Stimulated activated CD4-positive, alpha-beta T cell treated with anti-CD3 and anti-CD28 coated beads, Interleukin-2, amount 100 ng/mL, for 24 hours (primary cell): Measurements from ENCODE around the gene CPEB4.

Experiments used
- DNase-seq, 2 donors: peaks; one replicate each; pipeline ENCODE4 v3.0.0-alpha.2; 2020

CPEB4 gene

DNA sequence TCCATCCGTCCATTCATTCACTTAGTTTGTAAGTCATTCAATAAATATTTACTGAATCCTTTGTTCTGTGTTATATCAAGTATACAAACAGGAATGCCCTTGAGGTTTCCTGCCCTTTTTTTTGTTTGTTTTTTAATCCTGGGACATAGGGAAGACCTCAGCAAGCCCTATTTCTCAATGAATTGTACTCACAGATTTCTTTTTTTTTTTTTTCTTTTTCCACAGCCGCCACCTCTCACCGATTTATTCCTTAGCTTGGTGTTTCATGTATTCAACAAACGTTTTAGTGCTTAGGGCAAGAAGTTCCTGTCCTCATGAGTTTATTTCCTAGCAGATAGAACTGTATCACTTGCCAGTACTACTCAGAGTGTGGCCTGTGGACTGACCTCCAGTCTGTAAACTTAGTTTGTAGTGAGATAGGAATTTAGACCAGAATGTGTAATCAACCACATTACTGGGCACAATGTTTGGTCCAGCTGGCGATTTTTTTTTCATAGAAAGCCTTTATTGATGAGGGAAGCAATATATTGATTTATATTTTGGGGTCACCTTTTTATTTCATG lies 65.5 kb downstream of the CPEB4 start:
- no peak for DNase-seq

- DNase-seq = no peak
Observed at GRCh38 chr5:173954671-173955521, 66.7 kb downstream of the CPEB4 start.

DNA sequence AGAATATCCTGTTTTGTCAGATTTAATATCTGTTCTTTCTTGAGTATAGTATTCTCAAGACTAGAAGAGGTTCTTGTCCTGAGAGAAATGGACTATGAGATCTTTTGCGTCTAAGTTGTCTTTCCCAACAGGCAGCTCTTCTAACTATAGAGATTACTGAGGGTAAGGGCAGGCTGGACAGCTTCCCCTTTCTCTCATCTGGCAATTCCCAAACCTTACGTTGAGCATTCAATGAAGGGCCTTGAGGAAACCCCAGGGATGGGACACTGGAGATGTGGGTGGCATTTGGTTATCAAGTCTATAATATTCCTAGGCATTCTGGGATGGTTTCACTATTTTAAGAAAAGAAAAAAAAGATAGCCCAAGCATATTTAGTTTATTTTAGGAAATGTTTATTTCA lies 72.8 kb downstream of the CPEB4 start:
- no peak for DNase-seq

GRCh38 chr5:173961418-173961817 lies 73.3 kb downstream of the CPEB4 start:
- no peak for DNase-seq

- DNase-seq = no peak
Observed at GRCh38 chr5:173962436-173962972, 74.4 kb downstream of the CPEB4 start.

- no peak for DNase-seq
Observed at GRCh38 chr5:173963182-173963838, 75.2 kb downstream of the CPEB4 start.

DNA sequence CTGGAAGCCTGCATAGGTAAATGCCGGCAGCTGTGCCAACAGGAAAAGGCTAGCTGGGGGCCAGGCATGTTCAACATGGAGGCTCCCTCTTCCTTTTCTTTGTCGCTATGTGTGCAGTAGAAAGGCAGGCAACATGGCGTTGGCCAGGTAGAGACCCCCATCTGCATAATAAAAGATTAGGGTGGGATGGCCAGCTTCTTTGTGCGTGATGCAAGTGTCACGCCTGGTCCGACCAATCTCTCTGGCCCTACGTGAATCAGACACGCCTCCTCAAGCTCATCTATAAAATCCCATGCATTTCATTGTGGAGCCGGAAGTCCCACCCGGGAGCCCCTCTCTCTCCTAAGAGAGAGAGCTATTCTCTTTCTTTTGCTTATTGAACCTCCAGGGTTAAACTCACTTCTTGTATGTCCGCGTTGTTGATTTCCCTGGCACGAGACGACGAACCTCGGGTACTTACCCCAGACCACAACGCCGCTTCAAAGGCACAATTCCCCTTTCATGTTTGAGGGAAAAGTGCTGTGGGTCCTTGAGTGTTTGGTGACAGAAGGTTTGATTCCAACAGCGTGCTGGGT lies 75.8 kb downstream of the CPEB4 start:
- no peak for DNase-seq

DNA sequence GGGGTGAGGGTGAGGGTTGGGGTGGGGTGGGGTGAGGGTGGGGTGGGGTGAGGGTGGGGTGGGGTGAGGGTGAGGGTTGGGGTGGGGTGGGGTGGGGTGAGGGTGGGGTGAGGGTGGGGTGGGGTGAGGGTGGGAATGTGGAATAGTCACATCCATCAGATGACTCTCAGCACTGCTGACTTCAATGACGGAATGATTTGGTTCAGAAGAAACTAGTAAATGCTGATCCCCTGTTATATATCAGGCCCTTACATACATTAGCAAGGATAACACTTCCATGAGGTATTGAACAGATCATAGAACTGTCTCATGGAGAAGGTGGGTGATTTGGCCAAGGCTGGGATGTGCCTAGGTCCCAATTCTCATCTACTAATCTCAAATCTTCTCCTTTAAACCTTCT lies 76.4 kb downstream of the CPEB4 start:
- no peak for DNase-seq

- no peak for DNase-seq
Observed at GRCh38 chr5:173967241-173967640, 79.1 kb downstream of the CPEB4 start.

DNA sequence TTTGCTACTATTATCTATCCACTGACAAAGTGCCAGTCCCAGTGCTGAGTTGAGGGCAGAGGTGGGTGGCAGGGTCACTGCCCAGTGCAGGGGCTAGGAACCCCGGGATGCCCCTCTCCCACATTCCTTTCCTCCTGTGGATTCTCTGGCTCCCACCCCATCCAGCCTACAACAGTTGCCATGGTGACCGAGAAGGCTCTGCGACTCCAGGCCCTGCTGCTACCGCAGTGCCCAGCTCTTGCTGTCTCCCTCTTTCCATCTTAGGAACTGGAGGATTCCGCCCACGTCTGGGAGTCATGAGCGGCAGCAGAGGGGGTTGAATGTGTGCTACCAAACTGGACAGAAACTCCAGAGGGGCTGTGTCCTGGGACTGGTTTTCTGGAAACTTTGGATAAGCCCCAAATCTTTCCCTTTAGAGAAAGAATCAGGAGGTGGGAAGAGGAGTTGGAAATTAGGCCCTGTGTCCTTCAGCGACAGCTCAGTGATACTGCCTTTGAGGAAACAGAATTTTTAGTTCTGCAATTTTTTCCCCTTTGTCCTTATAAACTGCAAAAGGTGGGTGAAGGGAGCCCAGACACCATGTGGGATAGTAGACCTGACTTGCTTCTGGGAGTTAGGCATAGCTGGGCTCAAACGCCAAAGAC lies 80.1 kb downstream of the CPEB4 start:
- DNase-seq = no peak

GRCh38 chr5:173969167-173970049 lies 81.3 kb downstream of the CPEB4 start:
- no peak for DNase-seq

GRCh38 chr5:173970878-173971650 lies 82.9 kb downstream of the CPEB4 start:
- no peak for DNase-seq

- DNase-seq = no peak
Observed at GRCh38 chr5:173971681-173972345, 83.7 kb downstream of the CPEB4 start.

DNA sequence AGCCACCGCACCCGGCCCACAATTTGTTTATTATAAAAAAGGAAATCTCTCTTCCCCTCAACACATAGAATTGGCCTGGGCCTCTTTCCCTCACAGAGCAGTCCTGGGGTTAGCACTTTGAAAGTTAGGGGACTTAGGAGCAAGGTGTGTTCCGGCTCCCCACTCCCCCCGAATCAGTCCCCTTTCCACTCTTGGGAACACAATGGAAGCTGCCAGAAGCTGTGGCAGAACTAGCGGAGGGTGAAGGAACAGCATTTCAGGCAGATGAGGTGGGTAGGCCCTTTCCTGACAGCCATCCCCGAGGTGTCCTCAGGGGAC lies 84.4 kb downstream of the CPEB4 start:
- DNase-seq = no peak

DNA sequence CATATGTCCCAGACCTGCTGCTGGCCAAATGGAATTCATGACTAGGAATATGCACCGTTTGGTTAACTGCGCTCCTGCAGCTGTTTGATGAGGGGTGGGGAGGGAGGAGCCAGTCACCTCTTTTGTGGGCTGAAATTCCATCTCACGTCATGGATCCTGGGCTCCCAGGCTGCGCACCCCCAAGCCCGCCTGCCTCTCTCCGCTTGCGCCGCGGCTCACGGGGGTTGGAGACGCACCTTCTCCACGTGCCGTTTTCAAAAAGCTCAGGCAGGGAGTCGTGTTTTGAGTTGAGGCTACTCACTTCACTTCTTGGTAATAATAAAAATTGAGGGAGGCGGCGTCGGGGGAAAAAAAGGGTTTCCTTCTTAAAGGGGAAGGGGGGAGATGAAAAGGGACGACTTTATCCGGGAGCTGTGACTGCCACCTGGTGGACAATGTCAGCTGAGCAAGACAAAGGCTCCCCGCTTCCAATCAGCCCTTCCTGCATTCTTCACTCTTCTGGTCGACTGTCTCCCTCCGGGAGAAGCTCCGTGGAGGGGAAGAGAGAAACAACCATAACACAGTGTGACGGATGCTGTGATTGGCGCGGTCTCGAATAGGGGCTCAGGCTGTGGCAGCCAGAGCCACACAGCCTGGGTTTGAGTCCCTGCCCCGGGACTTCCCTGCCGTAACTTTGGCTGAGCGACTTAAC lies 84.9 kb downstream of the CPEB4 start:
- DNase-seq = peak; percentile 81 to 83

DNA sequence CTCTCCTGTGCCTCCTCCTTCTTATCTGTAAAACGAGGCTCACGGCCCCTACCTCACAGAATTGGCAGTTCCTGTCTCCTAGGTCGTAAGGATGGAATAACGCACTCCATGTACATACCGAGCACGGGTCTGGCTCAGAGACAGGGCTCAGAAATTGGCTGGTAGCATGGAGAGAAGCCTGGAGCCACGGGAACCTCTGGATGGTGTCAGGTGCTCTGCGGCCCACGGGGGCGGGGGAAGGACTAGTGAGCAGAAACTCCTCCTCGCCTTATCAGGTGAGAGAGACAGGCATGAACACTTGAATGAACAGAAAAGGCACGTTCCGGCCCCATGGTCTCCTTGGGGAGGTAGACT lies 85.4 kb downstream of the CPEB4 start:
- DNase-seq = peak in 1 of 2 donors; percentile 9

GRCh38 chr5:173974688-173975239 lies 86.6 kb downstream of the CPEB4 start:
- DNase-seq = no peak

DNA sequence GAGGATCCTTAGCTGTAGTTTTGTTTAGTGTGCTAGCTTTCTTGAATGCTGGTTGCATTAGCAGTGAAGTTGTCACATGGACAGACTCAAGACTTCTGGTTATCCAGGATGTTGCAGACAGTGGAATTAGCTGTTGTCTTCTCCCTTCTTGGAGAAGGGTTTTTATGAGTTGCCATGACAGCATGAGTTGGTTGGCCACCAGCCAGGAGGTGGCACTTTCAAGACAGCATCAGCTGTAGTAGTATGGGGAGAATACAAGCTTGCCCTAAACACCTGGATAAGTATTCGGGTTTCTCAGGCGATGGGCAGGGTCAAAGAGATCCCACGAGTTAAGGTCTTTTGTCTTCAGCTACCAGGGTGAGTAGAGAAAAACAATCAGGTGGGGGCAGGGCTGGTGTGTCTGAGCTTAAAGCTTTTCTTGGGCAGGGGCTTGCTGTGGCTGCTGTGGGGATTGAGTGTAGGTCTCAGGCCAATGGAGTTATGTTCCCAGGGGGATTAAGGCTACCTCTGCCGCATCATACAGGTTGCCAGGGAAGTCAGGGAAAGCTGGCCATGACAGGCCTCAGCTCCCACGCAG lies 93.1 kb downstream of the CPEB4 start:
- no peak for DNase-seq

DNA sequence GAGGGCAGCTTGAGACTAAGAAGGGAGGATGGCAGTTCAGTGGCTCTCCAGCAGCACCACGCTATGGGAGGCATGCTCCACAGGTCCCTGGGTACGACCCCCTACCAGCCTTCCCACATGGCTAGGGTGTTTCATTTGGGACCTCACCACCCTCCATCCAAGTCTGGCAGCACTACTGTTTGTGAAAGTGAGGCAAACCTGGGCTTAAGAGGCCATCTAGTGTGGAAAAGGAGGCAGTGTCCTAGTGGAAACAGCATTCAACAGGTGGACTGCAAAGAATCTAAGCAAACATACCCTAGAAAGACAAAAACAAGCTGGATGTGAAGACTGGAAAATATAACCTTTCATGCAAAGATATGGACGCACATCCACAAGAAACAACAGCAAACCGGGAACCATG lies 96.1 kb downstream of the CPEB4 start:
- DNase-seq = no peak
